ENCODE results near the gene ADAT3. TPM values are rescaled to one million over a fixed set of nuclear protein-coding genes. Genes with fewer than 3 reads are reported as not detected.

Gene ADAT3
- total RNA-seq, 2 donors from 2014 or later, result 9.9 to 13.8 TPM

GRCh38 chr19:1901940-1902404 is 3.2 kb upstream of the ADAT3 start:
- Mint-ChIP-seq H3K4me1 (peaks cover 4% of the 10 kb centered on the region), H3K4me3 (no peak overlapping the region), H3K27me3 (ENCODE audit: insufficient read depth) (no peaks in the 10 kb centered on the region), H3K36me3 (ENCODE audit: low read depth) (peaks cover 5% of the 10 kb centered on the region), H3K27ac (no peak overlapping the region), H3K9me3 (no peaks in the 10 kb centered on the region)
- Histone ChIP-seq H3K9me3 (ENCODE audit: control insufficient read depth, low read length) (no peaks in the 10 kb centered on the region), H3K4me1 (ENCODE audit: control insufficient read depth, insufficient read depth, low read length) (no peaks in the 10 kb centered on the region), H3K27ac (ENCODE audit: low read depth, low read length) (no peak overlapping the region), H3K36me3 (ENCODE audit: control insufficient read depth, insufficient read depth, low read length) (no peaks in the 10 kb centered on the region), H3K9ac (ENCODE audit: extremely low read depth, low read length, poor library complexity, severe bottlenecking) (no peak overlapping the region), H3K4me3 (ENCODE audit: low read length) (no peak overlapping the region), H3K27me3 (ENCODE audit: control insufficient read depth, insufficient read depth, low read length, poor library complexity, severe bottlenecking) (no peaks in the 10 kb centered on the region)
- no peak for DNase-seq
- 89 to 95% methylated on average over 14 to 16 of the region's 16 CpGs for WGBS, 2 experiments (ENCODE audit: insufficient coverage in 1 of 2, insufficient read length in 1 of 2)
- no peak for TF ChIP-seq CTCF (conservative IDR thresholded peaks at IDR 0.05)

GRCh38 chr19:1902923-1903322 is 2.3 kb upstream of the ADAT3 start:
- no peak overlapping the region for H3K27ac ChIP-seq (ENCODE audit: low read depth, low read length)
- H3K36me3 ChIP-seq (ENCODE audit: control insufficient read depth, insufficient read depth, low read length), result no peaks in the 10 kb centered on the region
- 83 to 86% methylated on average over 5 to 6 of the region's 6 CpGs for WGBS, 2 experiments (ENCODE audit: insufficient coverage in 1 of 2, insufficient read length in 1 of 2)
- no peaks in the 10 kb centered on the region for H3K9me3 ChIP-seq (ENCODE audit: control insufficient read depth, low read length)
- peaks cover 5% of the 10 kb centered on the region for H3K36me3 Mint-ChIP-seq (ENCODE audit: low read depth)
- no peaks in the 10 kb centered on the region for H3K27me3 ChIP-seq (ENCODE audit: control insufficient read depth, insufficient read depth, low read length, poor library complexity, severe bottlenecking)
- H3K4me3 ChIP-seq (ENCODE audit: low read length), result no peak overlapping the region
- H3K4me3 Mint-ChIP-seq, result no peak overlapping the region
- H3K9ac ChIP-seq (ENCODE audit: extremely low read depth, low read length, poor library complexity, severe bottlenecking), result no peak overlapping the region
- H3K27me3 Mint-ChIP-seq (ENCODE audit: insufficient read depth), result no peaks in the 10 kb centered on the region
- no peak for TF ChIP-seq CTCF (conservative IDR thresholded peaks at IDR 0.05)
- no peak overlapping the region for H3K27ac Mint-ChIP-seq
- peaks cover 4% of the 10 kb centered on the region for H3K4me1 Mint-ChIP-seq
- DNase-seq, result no peak
- no peaks in the 10 kb centered on the region for H3K9me3 Mint-ChIP-seq
- no peaks in the 10 kb centered on the region for H3K4me1 ChIP-seq (ENCODE audit: control insufficient read depth, insufficient read depth, low read length)

GRCh38 chr19:1904860-1905109 is 414 bp upstream of the ADAT3 start:
- H3K27ac Mint-ChIP-seq, result peak overlapping the region; percentile 86
- WGBS, 2 experiments (ENCODE audit: insufficient coverage in 1 of 2, insufficient read length in 1 of 2), result 60% methylated on average over 3 to 8 of the region's 8 CpGs
- Histone ChIP-seq H3K4me3 (ENCODE audit: low read length) (peak overlapping the region; percentile 35), H3K9me3 (ENCODE audit: control insufficient read depth, low read length) (no peaks in the 10 kb centered on the region), H3K36me3 (ENCODE audit: control insufficient read depth, insufficient read depth, low read length) (no peaks in the 10 kb centered on the region), H3K4me1 (ENCODE audit: control insufficient read depth, insufficient read depth, low read length) (no peaks in the 10 kb centered on the region), H3K27ac (ENCODE audit: low read depth, low read length) (no peak overlapping the region), H3K9ac (ENCODE audit: extremely low read depth, low read length, poor library complexity, severe bottlenecking) (no peak overlapping the region), H3K27me3 (ENCODE audit: control insufficient read depth, insufficient read depth, low read length, poor library complexity, severe bottlenecking) (no peaks in the 10 kb centered on the region)
- TF ChIP-seq CTCF (conservative IDR thresholded peaks at IDR 0.05), result no peak
- H3K4me3 Mint-ChIP-seq, result peak overlapping the region; percentile 65
- peaks cover 4% of the 10 kb centered on the region for H3K4me1 Mint-ChIP-seq
- no peaks in the 10 kb centered on the region for H3K9me3 Mint-ChIP-seq
- H3K27me3 Mint-ChIP-seq (ENCODE audit: insufficient read depth), result no peaks in the 10 kb centered on the region
- H3K36me3 Mint-ChIP-seq (ENCODE audit: low read depth), result peaks cover 12% of the 10 kb centered on the region
- no peak for DNase-seq

Data from endodermal cell (in vitro differentiated cells).